ENCODE data around the gene DPF3. TPM values are rescaled to one million over a fixed set of nuclear protein-coding genes. Genes with fewer than 3 reads are reported as not detected.
A peak's percentile ranks its signal among the peaks of the same experiment; 100 is the strongest.

DPF3 gene
- total and polyA plus RNA-seq, 9 of the 15 experiments (the other 6 are each of a cell fraction or from before 2014, with no cell fraction given), result 0.21 to 4.9 (median 1.2) TPM

DNA sequence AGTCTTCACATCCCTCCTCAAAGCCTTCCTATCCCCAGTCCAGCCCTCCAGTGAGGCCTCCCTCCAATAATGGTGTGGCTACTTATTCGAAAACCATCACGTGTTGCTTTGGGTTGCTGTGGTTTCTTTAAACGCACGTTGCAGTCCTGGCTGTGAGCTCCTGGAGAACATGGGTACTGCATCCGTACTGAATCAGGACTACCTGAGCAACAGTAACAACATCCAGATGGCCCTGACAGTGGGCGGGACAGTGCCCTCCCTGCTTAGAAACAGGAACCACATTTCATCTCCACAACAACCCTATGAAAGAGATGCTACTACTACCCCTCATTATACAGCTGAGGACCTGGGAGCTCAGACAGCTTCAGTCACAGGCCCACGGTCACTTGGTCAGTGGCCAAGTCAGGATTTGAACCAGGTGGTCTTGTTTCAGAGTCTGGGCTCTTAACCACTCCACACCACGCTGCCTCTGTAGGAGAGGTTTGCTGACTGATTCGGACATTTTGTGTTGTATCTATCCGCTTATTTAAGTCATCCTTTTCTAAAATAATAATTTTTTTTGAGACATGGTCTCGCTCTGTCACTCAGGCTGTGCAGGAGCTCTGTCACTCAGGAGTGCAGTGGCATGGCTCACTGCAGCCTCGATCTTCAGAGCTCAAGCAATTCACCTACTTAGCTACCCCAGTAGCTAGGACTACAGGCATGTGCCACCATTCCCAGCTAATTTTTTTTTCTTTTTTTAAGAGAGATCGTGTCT lies 104.8 kb downstream of the DPF3 start (continued):
- TF ChIP-seq, protein P1, sequence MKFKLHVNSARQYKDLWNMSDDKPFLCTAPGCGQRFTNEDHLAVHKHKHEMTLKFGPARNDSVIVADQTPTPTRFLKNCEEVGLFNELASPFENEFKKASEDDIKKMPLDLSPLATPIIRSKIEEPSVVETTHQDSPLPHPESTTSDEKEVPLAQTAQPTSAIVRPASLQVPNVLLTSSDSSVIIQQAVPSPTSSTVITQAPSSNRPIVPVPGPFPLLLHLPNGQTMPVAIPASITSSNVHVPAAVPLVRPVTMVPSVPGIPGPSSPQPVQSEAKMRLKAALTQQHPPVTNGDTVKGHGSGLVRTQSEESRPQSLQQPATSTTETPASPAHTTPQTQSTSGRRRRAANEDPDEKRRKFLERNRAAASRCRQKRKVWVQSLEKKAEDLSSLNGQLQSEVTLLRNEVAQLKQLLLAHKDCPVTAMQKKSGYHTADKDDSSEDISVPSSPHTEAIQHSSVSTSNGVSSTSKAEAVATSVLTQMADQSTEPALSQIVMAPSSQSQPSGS (CRISPR knock-in tag; IDR thresholded peaks at IDR 0.05), result no peak
- TF ChIP-seq DPF2 (IDR thresholded peaks at IDR 0.05) (no peak), NR4A1 (CRISPR knock-in tag; IDR thresholded peaks at IDR 0.05) (no peak), NR4A1 (tag; IDR thresholded peaks at IDR 0.05) (no peak), ZNF77 (CRISPR knock-in tag; IDR thresholded peaks at IDR 0.05) (no peak), ZKSCAN3 (CRISPR knock-in tag; IDR thresholded peaks at IDR 0.05) (no peak), DMBX1 (CRISPR knock-in tag; IDR thresholded peaks at IDR 0.05; ENCODE audit: borderline replicate concordance) (no peak), POLR2AphosphoS2 (IDR thresholded peaks at IDR 0.05; ENCODE audit: low read length) (no peak)
- TF ChIP-seq, protein P2, sequence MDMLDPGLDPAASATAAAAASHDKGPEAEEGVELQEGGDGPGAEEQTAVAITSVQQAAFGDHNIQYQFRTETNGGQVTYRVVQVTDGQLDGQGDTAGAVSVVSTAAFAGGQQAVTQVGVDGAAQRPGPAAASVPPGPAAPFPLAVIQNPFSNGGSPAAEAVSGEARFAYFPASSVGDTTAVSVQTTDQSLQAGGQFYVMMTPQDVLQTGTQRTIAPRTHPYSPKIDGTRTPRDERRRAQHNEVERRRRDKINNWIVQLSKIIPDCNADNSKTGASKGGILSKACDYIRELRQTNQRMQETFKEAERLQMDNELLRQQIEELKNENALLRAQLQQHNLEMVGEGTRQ (CRISPR knock-in tag; IDR thresholded peaks at IDR 0.05), result peak; percentile 25; the same call in 1 of the 2 replicates

DNA sequence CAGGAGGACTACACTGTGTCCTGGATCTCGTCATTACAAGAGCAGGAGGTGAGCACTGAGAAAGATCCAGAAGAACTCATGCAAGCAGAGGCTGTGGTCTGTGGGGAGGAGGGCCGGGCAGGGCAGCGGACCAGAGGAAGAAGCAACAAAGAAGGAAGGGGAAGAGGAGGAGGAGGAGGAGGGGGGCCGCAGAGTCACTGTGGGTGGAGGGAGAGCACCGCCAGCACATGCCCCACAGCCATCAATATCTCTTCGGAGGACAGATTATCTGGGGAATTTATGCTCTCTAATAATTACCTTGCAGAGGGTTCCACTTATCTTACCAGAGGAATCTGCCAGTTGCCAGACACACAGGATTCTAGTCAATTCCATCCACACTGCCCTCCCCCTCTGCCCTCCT lies 105.6 kb downstream of the DPF3 start:
- no peak for ATAC-seq

More for the DNA sequence above, 105.6 kb downstream of the DPF3 start:
- Histone ChIP-seq H3K4me2 (ENCODE audit: insufficient read depth, low read length) (no peak overlapping the region), H3K9me3 (replicated peaks; ENCODE audit: control insufficient read depth, insufficient read depth, low read depth, low read length) (no peaks in the 10 kb centered on the region), H2AFZ (ENCODE audit: low read depth, low read length) (no peak overlapping the region), H3K9me1 (ENCODE audit: control insufficient read depth, insufficient read depth, low read length) (no peaks in the 10 kb centered on the region), H3K27me3 (ENCODE audit: control insufficient read depth in 2 of 2, insufficient read depth in 2 of 2, low read length in 2 of 2) (peaks cover 0 to 2% of the 10 kb centered on the region in 2 experiments; a peak in 1 of 5 replicates), H3K36me3 (ENCODE audit: control insufficient read depth, insufficient read depth, low read length) (no peaks in the 10 kb centered on the region), H3K79me2 (ENCODE audit: control insufficient read depth, insufficient read depth, low read length) (no peaks in the 10 kb centered on the region), H3K4me3 (no peak overlapping the region), H4K20me1 (replicated peaks; ENCODE audit: control insufficient read depth, insufficient read depth, low read length) (no peaks in the 10 kb centered on the region), H3K9ac (ENCODE audit: insufficient read depth in 1 of 2, low read depth in 2 of 2, low read length in 2 of 2) (no peak overlapping the region), H3K27ac (ENCODE audit: extremely low read depth, low read depth, low read length) (no peak overlapping the region), H3K4me1 (replicated peaks in 1 of 2; ENCODE audit: control insufficient read depth in 2 of 2, insufficient read depth in 2 of 2, low read length in 2 of 2) (peaks cover 0 to 2% of the 10 kb centered on the region in 2 experiments; a peak in 2 of 5 replicates)
- DNase-seq (ENCODE audit: extremely low read depth in 1 of 4, low spot score in 3 of 4) (no peak), FAIRE-seq (no peak)
- intact Hi-C loops (cut with micrococcal nuclease) (no loop called here), in situ Hi-C loops (cut with MboI) (no loop called here)
- TF ChIP-seq ZBED1 (IDR thresholded peaks at IDR 0.05) (no peak), ZNF263 (CRISPR knock-in tag; IDR thresholded peaks at IDR 0.05; ENCODE audit: borderline replicate concordance) (peak; percentile 78)
- no TSS peak for BruUV-seq (replicated peaks)
- ChIA-PET CTCF (ENCODE audit: low intra/inter-chr PET ratio) (no interaction called here), POLR2A (no interaction called here)
- WGBS (ENCODE audit: insufficient coverage, low coverage, missing lambda C conversion rate), result 23% methylated on average over 2 of the region's 6 CpGs

Data from K562 (cell line).